ENCODE results near the gene TRPM3.

TRPM3 gene

DNA sequence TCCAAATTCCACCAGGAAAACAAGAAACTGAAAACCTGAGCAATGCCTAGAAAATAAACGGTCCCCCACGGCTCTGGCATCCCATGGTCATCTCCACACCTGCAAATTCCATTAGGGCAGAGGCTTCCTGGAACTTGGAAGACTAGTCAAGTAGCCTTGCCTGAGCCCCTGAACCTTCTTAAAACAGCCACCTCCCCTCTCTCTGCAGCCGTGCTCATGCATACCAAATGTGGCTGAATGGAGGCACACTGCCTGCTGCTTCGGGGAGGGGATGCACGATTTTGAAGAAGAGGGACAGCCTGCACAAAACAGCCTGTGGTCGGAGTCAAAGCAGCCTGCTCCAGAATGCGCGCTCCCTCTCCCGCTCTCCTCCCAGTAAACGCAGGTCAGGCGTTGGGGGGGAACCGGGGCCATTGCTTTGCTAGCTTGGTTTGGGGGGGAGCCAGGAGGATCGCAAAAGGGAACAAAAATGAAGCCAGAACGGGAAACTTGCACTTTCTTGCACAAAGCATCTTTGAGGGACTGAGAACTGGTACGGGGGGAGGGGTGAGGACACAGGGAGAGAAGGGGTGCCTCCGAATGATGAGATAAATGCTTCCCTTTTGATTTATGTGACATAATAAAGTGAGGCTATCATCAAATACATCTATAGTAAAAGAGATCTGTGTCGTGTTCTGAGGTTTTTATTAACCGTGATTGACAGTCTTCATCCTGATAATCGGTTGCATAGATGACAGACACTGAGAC, at the start of gene TRPM3:
Gene TRPM3, minus strand, starts transcription at position 347 of the 747 bp plus-strand sequence. Its CDS starts 267 bp downstream, at position 80.
- TF ChIP-seq, protein P1, sequence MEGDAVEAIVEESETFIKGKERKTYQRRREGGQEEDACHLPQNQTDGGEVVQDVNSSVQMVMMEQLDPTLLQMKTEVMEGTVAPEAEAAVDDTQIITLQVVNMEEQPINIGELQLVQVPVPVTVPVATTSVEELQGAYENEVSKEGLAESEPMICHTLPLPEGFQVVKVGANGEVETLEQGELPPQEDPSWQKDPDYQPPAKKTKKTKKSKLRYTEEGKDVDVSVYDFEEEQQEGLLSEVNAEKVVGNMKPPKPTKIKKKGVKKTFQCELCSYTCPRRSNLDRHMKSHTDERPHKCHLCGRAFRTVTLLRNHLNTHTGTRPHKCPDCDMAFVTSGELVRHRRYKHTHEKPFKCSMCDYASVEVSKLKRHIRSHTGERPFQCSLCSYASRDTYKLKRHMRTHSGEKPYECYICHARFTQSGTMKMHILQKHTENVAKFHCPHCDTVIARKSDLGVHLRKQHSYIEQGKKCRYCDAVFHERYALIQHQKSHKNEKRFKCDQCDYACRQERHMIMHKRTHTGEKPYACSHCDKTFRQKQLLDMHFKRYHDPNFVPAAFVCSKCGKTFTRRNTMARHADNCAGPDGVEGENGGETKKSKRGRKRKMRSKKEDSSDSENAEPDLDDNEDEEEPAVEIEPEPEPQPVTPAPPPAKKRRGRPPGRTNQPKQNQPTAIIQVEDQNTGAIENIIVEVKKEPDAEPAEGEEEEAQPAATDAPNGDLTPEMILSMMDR (IDR thresholded peaks at IDR 0.05; ENCODE audit: borderline replicate concordance, control extremely low read depth, extremely low read depth, insufficient read depth, missing control alignments), result no peak
- in situ Hi-C loops (cut with MboI; ENCODE audit: low sequenced_read_pairs, unreplicated experiment), result no loop called here
- no peak for DNase-seq (ENCODE audit: low spot score)

DNA sequence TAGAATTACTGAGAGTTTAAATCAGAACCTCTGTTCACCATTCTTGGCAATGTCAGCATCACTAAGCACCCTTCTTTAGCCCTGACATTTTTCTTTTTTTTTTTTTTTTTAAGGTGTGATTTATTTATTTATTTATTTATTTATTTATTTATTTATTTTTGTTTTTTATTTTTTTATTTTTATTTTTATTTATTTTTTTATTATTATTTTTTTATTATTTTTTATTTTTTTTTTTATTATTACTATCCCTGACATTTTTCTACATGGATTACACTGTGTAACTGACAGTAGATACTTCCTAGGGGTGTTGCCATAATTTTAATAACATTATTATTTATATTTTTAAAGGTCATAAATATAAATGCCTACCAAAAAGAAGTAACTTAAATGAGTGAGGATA, 47.0 kb upstream of the TRPM3 start:
- TF ChIP-seq, protein P1 (IDR thresholded peaks at IDR 0.05; ENCODE audit: borderline replicate concordance, control extremely low read depth, extremely low read depth, insufficient read depth, missing control alignments), result no peak
- no peak for DNase-seq (ENCODE audit: low spot score)
- in situ Hi-C loops (cut with MboI; ENCODE audit: low sequenced_read_pairs, unreplicated experiment), result no loop called here

GRCh38 chr9:71162126-71162525, 40.7 kb upstream of the TRPM3 start:
- no peak for DNase-seq (ENCODE audit: low spot score)
- TF ChIP-seq, protein P1 (IDR thresholded peaks at IDR 0.05; ENCODE audit: borderline replicate concordance, control extremely low read depth, extremely low read depth, insufficient read depth, missing control alignments), result no peak
- in situ Hi-C loops (cut with MboI; ENCODE audit: low sequenced_read_pairs, unreplicated experiment), result no loop called here

- no peak for DNase-seq (ENCODE audit: low spot score)
- TF ChIP-seq, protein P1 (IDR thresholded peaks at IDR 0.05; ENCODE audit: borderline replicate concordance, control extremely low read depth, extremely low read depth, insufficient read depth, missing control alignments), result no peak
- in situ Hi-C loops (cut with MboI; ENCODE audit: low sequenced_read_pairs, unreplicated experiment), result no loop called here
Observed at GRCh38 chr9:71157731-71158130, 36.3 kb upstream of the TRPM3 start.

GRCh38 chr9:71147368-71147767, 25.9 kb upstream of the TRPM3 start:
- TF ChIP-seq, protein P1 (IDR thresholded peaks at IDR 0.05; ENCODE audit: borderline replicate concordance, control extremely low read depth, extremely low read depth, insufficient read depth, missing control alignments), result no peak
- DNase-seq (ENCODE audit: low spot score), result no peak
- in situ Hi-C loops (cut with MboI; ENCODE audit: low sequenced_read_pairs, unreplicated experiment), result no loop called here

DNA sequence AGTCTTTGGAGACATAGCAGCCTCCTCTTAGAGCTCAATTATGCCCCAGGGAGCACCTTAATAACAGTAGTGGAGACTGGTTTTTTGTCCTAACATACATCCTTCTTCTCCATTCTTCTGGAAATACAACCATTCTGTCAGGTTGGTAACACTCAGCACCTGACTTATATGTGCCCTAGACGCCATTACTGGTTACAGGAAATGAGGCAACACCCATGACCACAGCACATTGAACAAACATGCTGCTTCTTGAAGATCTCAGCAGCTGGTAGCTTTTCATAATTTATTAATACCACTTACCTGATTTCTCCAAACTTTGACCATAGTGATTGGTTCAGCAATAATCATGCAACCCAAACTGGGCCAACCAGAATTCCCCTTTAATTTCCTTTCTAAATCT, 25.1 kb upstream of the TRPM3 start:
- in situ Hi-C loops (cut with MboI; ENCODE audit: low sequenced_read_pairs, unreplicated experiment), result no loop called here
- TF ChIP-seq, protein P1 (IDR thresholded peaks at IDR 0.05; ENCODE audit: borderline replicate concordance, control extremely low read depth, extremely low read depth, insufficient read depth, missing control alignments), result no peak
- no peak for DNase-seq (ENCODE audit: low spot score)

Measured in GM13976 (cell line).